Spleen (tissue), 11 donors: Measurements from ENCODE around the gene FBXL2. TPM values are rescaled to one million over a fixed set of nuclear protein-coding genes. Genes with fewer than 3 reads are reported as not detected.

Experiments
- DNase-seq: peaks from one replicate; pipeline ENCODE4 v3.0.0-alpha.2; 2020
- H3K27ac ChIP-seq, 8 donors: fragments of 200-600 bp; sonication (generic) in 7 of 8; 1 replicate in 4 of 8; 2 replicates in 4 of 8; pipeline versions ENCODE4 v1.5.0 to v1.8.0; 2016 to 2021; ENCODE audit warnings: inconsistent platforms in 4 of 8, mild to moderate bottlenecking in 4 of 8, moderate library complexity in 1 of 8
- H3K27me3 ChIP-seq, 7 donors: fragments of 200-600 bp; sonication (generic) in 6 of 7; replicated peaks in 1 of 7; 1 replicate in 4 of 7; 2 replicates in 3 of 7; pipeline versions ENCODE4 v1.5.0 to v1.8.0; 2016 to 2021; ENCODE audit warnings: inconsistent platforms in 3 of 7, mild to moderate bottlenecking in 1 of 7
- H3K36me3 ChIP-seq, 6 donors: fragments of 200-600 bp; sonication (generic) in 5 of 6; 1 replicate in 4 of 6; 2 replicates in 2 of 6; pipeline versions ENCODE4 v1.5.0 to v1.8.0; 2016 to 2021; ENCODE audit warnings: inconsistent platforms in 2 of 6
- H3K4me1 ChIP-seq, 6 donors: fragments of 200-600 bp; sonication (generic) in 5 of 6; 1 replicate in 3 of 6; 2 replicates in 3 of 6; pipeline versions ENCODE4 v1.5.0 to v1.8.0; 2016 to 2021; ENCODE audit warnings: inconsistent platforms in 3 of 6
- H3K4me3 ChIP-seq, 8 donors: fragments of 200-600 bp; sonication (generic) in 7 of 8; 1 replicate in 4 of 8; 2 replicates in 4 of 8; pipeline versions ENCODE4 v1.5.0 to v1.8.0; 2016 to 2021; ENCODE audit warnings: inconsistent platforms in 4 of 8, mild to moderate bottlenecking in 4 of 8, moderate library complexity in 2 of 8
- H3K9me3 ChIP-seq, 8 donors: fragments of 200-600 bp; sonication (generic) in 7 of 8; 1 replicate in 4 of 8; 2 replicates in 4 of 8; pipeline versions ENCODE4 v1.5.0 to v1.8.0; 2016 to 2021; ENCODE audit warnings: inconsistent platforms in 4 of 8
- POLR2A ChIP-seq, 3 donors: fragments of 450-650 bp; IDR thresholded peaks; one replicate each; pipeline ENCODE4 v1.5.1; 2017; ENCODE audit warnings: antibody characterized with exemption in 3 of 3, mild to moderate bottlenecking in 1 of 3
- POLR2AphosphoS5 ChIP-seq, 3 donors: sonication (generic); formaldehyde crosslinking; IDR thresholded peaks; one replicate each; pipeline ENCODE4 v1.5.1; 2017; ENCODE audit warnings: antibody characterized with exemption in 3 of 3
- WGBS, 5 donors: extraction: QIAGEN DNeasy Blood & Tissue Kit in 3 of 5; methylation state at CpG; one replicate each; pipeline versions ENCODE4 v1.1.5 to v1.1.7; 2013 to 2018; 5-methylcytosine and 5-hydroxymethylcytosine counted together
- intact Hi-C: fragments of 100-400 bp; cut with DNase I; formaldehyde crosslinking; loops from one replicate; pipeline ENCODE4 v1.15.0; 2023; ENCODE audit warnings: low total_unique reads
- polyA plus RNA-seq, 3 donors: library from polyadenylated mRNA; stranded (reverse); fragments of 200-250 nt; gene quantifications; one replicate each; pipeline ENCODE4 v1.2.1, GENCODE V29; 2013
- total RNA-seq, 7 donors: library from RNA; depleted of rRNA in 3 of 7; stranded (reverse); fragments of >200 nt in 3 of 7; fragmentation: NEBNext Ultra II Directional in 4 of 7; extraction: Animal tissue kit (Norgen Biotek cat#: 25700) in 4 of 7; gene quantifications; one replicate each; pipeline versions ENCODE4 v1.1.0 to v1.2.1, GENCODE V29; 2016 to 2021
- TF ChIP-seq, protein P1 (sequence below), 11 experiments: fragments of 200-600 bp in 7 of 11; fragments of 450-650 bp in 4 of 11; sonication (generic) in 4 of 11; IDR thresholded peaks in 8 of 11; conservative IDR thresholded peaks in 3 of 11; 1 replicate in 7 of 11; 2 replicates in 4 of 11; pipeline versions ENCODE4 v1.4.0 to v1.8.0; 2016 to 2021; ENCODE audit warnings: antibody characterized with exemption in 11 of 11, inconsistent platforms in 4 of 11, mild to moderate bottlenecking in 1 of 11
- donor health status: healthy with polysubstance abuse.
- donor health status: DM: no; HTN: no; CAD: no; lungs with moderate emphysema.
- donor health status: DM: no; HTN: no; CAD: no.
- donor health status: Bipolar disorder and iron deficiency.
- donor health status: healthy.
- donor health status: DM: no; HTN: no; CAD: no.
- donor health status: DM: yes; HTN: yes; CAD: no.

The FBXL2 gene
- total and polyA plus RNA-seq, 10 donors: 0.20 to 2.0 (median 1.1) TPM

DNA sequence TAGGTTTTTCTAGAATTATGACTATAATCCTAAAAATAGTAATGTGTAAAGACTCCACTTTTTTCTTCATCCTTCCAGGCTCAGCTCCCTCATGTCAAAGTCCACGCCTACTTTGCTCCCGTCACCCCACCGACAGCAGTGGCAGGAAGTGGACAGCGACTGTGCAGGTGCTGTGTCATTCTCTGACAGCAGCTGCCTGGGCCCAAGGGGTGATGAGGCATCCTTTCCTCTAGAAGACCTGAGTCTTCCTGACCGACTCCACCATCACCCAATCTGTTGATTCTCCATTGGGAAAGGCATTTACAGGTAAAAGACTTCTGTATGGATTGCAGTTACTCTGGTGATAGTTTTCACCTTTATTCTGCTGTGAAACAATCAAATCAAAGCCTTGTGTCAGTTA, 108.2 kb downstream of the FBXL2 start:
- no peak overlapping the region for H3K27ac ChIP-seq
- no peaks in the 10 kb centered on the region for H3K27me3 ChIP-seq
- peaks cover 0 to 65% (median 25%) of the 10 kb centered on the region in 6 donors for H3K36me3 ChIP-seq
- DNase-seq: no peak
- TF ChIP-seq POLR2AphosphoS5 (IDR thresholded peaks at IDR 0.05) (no peak), POLR2A (IDR thresholded peaks at IDR 0.05) (no peak)
- TF ChIP-seq, protein P1, sequence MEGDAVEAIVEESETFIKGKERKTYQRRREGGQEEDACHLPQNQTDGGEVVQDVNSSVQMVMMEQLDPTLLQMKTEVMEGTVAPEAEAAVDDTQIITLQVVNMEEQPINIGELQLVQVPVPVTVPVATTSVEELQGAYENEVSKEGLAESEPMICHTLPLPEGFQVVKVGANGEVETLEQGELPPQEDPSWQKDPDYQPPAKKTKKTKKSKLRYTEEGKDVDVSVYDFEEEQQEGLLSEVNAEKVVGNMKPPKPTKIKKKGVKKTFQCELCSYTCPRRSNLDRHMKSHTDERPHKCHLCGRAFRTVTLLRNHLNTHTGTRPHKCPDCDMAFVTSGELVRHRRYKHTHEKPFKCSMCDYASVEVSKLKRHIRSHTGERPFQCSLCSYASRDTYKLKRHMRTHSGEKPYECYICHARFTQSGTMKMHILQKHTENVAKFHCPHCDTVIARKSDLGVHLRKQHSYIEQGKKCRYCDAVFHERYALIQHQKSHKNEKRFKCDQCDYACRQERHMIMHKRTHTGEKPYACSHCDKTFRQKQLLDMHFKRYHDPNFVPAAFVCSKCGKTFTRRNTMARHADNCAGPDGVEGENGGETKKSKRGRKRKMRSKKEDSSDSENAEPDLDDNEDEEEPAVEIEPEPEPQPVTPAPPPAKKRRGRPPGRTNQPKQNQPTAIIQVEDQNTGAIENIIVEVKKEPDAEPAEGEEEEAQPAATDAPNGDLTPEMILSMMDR (IDR thresholded peaks at IDR 0.05 in 8 of 11, conservative IDR thresholded peaks at IDR 0.05 in 3 of 11): no peak
- H3K4me1 ChIP-seq: peaks cover 0 to 7% (median 0%) of the 10 kb centered on the region in 6 donors
- no peaks in the 10 kb centered on the region for H3K9me3 ChIP-seq
- intact Hi-C loops: no loop called here
- 35 to 48% (median 42%) methylated on average over 5 of the region's 5 CpGs for WGBS, 5 donors
- no peak overlapping the region for H3K4me3 ChIP-seq

DNA sequence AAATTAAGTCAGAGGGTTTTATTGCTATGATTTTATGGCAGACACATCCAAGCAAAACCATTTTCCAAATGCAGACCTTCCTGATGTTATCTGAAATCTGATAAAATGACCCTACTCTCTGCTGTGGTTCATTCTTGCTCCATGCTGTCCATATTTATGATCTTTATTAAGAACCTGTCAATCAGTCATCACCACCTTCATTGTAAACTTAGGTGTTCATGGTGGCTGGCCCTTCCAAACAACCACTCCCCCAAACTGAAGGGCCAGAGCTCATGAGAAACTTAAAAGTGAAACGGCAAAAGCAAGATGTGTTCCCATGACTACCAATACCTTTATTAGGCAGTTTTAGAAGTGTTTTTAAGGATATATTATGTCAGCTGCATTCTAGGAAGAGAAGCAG, 109.4 kb downstream of the FBXL2 start:
- no peak for DNase-seq
- intact Hi-C loops: no loop called here
- WGBS, 5 donors: 89 to 92% (median 92%) methylated on average over 1 of the region's 1 CpG
- H3K36me3 ChIP-seq: peaks cover 0 to 77% (median 36%) of the 10 kb centered on the region in 6 donors
- no peaks in the 10 kb centered on the region for H3K9me3 ChIP-seq
- peaks cover 0 to 7% (median 0%) of the 10 kb centered on the region in 6 donors for H3K4me1 ChIP-seq
- no peak overlapping the region for H3K4me3 ChIP-seq
- no peaks in the 10 kb centered on the region for H3K27me3 ChIP-seq
- no peak overlapping the region for H3K27ac ChIP-seq
- TF ChIP-seq, protein P1 (IDR thresholded peaks at IDR 0.05 in 8 of 11, conservative IDR thresholded peaks at IDR 0.05 in 3 of 11): no peak
- no peak for TF ChIP-seq POLR2A (IDR thresholded peaks at IDR 0.05)
- no peak for TF ChIP-seq POLR2AphosphoS5 (IDR thresholded peaks at IDR 0.05)

DNA sequence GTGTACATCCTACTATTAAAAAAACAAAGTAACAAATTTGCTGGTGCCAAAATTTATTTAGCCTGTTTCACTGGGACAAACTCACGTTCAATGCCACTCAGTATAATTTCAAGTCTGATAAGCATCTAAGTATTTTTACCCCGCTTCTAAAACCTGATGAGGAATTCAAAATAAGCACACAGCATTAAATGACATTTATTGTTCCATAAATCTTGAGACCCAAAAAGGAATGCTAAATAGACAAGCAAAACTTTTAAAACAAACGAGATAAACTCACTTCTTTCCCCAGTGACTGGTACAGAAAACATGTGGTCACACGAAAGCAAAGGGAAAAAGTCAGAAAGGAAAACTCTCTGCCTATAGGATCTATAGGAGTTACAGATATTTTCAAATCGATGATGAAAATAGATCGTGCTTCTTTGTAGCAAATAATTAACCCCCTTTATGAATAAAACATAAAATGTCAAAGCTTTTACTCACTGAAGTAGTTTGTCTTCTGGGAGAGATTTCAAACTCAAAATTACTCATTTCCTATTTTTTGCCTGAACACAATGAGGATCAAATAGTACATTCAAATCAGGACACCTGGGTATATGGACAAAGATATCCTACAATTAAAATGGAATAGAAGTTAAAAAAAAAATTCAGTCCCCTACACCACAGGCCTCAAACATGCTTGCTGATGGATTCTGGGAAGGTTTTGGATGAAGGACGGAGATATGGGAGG, 111.3 kb downstream of the FBXL2 start:
- WGBS, 5 donors: 91 to 94% (median 92%) methylated on average over 7 of the region's 7 CpGs
- Histone ChIP-seq H3K9me3 (no peaks in the 10 kb centered on the region), H3K36me3 (peaks cover 0 to 96% (median 55%) of the 10 kb centered on the region in 6 donors), H3K4me3 (no peak overlapping the region), H3K27me3 (no peaks in the 10 kb centered on the region), H3K4me1 (peaks cover 0 to 7% (median 0%) of the 10 kb centered on the region in 6 donors), H3K27ac (no peak overlapping the region)
- TF ChIP-seq, protein P1 (IDR thresholded peaks at IDR 0.05 in 8 of 11, conservative IDR thresholded peaks at IDR 0.05 in 3 of 11): no peak
- no peak for TF ChIP-seq POLR2AphosphoS5 (IDR thresholded peaks at IDR 0.05)
- TF ChIP-seq POLR2A (IDR thresholded peaks at IDR 0.05): no peak
- DNase-seq: no peak
- intact Hi-C loops: no loop called here

DNA sequence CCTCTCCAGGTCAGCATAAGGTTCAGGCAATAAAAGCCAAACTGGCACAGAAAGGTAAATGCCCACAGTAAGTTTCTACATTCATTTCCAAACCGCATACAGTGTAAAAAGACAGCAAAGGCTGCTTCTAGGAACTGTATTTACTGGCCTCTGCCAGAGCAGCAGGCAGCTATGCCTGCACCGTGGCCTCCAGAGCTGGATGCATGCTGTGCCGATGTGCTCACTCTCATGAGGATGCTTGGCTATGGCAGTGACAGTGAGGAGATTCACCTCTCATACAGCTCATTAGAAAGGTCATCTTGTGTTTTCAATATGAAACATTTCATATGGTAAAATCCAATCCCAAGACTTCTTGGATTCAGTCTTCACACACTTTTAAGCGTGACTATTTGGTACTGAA, 112.7 kb downstream of the FBXL2 start:
- Histone ChIP-seq H3K4me1 (peaks cover 0 to 7% (median 0%) of the 10 kb centered on the region in 6 donors), H3K4me3 (no peak overlapping the region), H3K36me3 (peaks cover 0 to 100% (median 63%) of the 10 kb centered on the region in 6 donors), H3K27ac (no peak overlapping the region), H3K27me3 (no peaks in the 10 kb centered on the region), H3K9me3 (no peaks in the 10 kb centered on the region)
- DNase-seq: no peak
- intact Hi-C loops: no loop called here
- no peak for TF ChIP-seq POLR2A (IDR thresholded peaks at IDR 0.05)
- TF ChIP-seq, protein P1 (IDR thresholded peaks at IDR 0.05 in 8 of 11, conservative IDR thresholded peaks at IDR 0.05 in 3 of 11): no peak
- 93 to 99% (median 96%) methylated on average over 4 of the region's 4 CpGs for WGBS, 5 donors
